ENCODE results near the gene NAT16.

DNA sequence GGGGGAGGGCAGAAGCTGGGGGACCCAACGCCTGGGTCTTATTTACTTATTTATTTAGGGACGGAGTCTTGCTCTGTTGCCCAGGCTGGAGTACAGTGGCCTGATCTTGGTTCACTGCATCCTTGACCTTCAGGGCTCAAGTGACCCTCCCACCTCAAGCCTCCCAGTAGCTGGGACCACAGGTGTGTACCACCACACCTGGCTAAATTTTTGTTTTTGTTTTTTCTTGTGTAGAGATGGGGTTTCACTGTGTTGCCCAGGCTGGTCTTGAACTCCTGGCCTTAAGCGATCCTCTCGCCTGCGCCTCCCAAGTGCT lies 22.5 kb upstream of the NAT16 start:
- no peak for TF ChIP-seq JUND (IDR thresholded peaks at IDR 0.05; ENCODE audit: low read length)
- no peak for TF ChIP-seq EP300 (IDR thresholded peaks at IDR 0.05; ENCODE audit: borderline replicate concordance in 1 of 2, low read depth in 2 of 2, low read length in 2 of 2)
- 0 out of 4 replicates have a peak, but pooled peaks of 1 of the 2 experiments have one; percentile 9 for TF ChIP-seq HDAC2 (IDR thresholded peaks at IDR 0.05; ENCODE audit: borderline replicate concordance in 1 of 2, low read depth in 2 of 2, low read length in 2 of 2)
- TF ChIP-seq TAF1 (IDR thresholded peaks at IDR 0.05; ENCODE audit: low read depth, low read length), result no peak
- TF ChIP-seq SUZ12 (IDR thresholded peaks at IDR 0.05; ENCODE audit: low read length), result no peak
- no peak for TF ChIP-seq RAD21 (IDR thresholded peaks at IDR 0.05 in 1 of 2, conservative IDR thresholded peaks at IDR 0.05 in 1 of 2; ENCODE audit: low read depth in 2 of 2, low read length in 2 of 2)
- no peak for TF ChIP-seq E2F6 (IDR thresholded peaks at IDR 0.05)
- TF ChIP-seq CTCF (IDR thresholded peaks at IDR 0.05; ENCODE audit: control extremely low read depth in 1 of 3, insufficient read depth in 1 of 3, low read depth in 1 of 3, low read length in 3 of 3), result no peak

Data from H1 (cell line).